Stimulated activated CD8-positive, alpha-beta memory T cell treated with anti-CD3 and anti-CD28 coated beads, Interleukin-7, amount 100 ng/mL, for 48 hours (primary cell): Measurements from ENCODE around the gene CYSRT1.

Experiments
- DNase-seq, 2 donors: peaks; one replicate each; pipeline ENCODE4 v3.0.0-alpha.2; 2020; ENCODE audit warnings: low read depth in 1 of 2; ENCODE audit errors: extremely low read depth in 1 of 2

Gene CYSRT1

DNA sequence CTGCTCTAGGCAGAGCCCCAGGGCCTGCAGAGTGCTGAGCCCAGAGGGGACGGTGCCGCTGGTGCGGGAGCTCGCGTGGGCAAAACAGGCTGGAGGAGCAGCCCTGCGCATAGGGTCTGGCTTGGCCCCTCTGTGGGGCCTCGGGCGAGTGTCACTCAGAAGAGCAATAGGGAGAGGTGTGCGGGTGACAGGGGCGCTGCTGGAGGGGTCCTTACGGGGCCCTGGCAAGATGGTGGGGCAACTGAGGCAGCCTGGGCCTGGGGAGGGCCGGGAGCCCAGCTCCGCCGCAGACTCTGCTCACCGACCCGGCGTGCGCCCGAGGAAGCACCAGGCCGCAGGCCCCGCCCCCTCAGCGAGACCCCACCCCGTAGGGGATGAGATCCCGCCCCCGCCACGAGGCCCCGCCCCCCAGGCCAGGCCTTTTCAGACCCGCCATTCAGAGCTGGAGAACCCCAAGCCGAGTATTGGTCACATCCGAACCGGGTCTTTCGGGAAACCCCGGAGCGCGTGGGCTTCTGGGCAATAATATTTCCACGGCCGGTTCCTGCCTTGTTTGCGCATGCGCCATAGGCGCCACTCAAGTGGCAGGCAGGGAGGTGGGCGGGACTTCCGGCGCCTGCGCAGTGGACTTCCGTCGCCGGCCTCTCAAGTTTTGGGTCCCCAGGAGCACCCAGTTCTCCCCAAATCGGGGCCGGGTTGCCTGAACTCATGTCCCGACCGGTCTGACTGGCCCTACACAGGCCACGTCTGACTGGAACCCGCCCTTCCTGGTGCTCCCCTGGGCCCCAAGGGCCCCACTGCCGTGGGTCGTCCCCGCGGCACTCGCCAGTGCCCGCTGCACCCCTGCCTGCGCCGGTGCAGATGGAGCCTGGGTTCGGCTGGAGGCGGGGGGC is 1.6 kb upstream of the CYSRT1 start:
- peak; percentile 97 to 98 for DNase-seq

DNA sequence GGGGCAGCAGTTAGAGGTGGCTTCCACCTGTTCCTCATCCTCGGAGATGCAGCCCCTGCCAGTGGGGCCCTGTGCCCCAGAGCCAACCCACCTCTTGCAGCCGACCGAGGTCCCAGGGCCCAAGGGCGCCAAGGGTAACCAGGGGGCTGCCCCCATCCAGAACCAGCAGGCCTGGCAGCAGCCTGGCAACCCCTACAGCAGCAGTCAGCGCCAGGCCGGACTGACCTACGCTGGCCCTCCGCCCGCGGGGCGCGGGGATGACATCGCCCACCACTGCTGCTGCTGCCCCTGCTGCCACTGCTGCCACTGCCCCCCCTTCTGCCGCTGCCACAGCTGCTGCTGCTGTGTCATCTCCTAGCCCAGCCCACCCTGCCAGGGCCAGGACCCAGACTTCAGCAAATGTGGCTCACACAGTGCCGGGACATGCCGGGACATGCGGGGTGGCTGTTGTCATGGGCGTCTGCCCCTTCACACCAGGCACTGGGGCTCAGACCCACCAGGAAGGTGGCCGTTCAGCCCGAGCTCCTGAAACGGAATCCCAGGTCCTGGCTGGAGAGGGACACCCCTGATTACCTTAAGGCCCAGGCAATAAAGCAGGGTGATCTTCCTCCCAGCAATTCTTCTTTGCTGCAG is 841 bp downstream of the CYSRT1 start:
- no peak for DNase-seq

GRCh38 chr9:137226338-137227053 is 1.5 kb downstream of the CYSRT1 start:
- DNase-seq: no peak

DNA sequence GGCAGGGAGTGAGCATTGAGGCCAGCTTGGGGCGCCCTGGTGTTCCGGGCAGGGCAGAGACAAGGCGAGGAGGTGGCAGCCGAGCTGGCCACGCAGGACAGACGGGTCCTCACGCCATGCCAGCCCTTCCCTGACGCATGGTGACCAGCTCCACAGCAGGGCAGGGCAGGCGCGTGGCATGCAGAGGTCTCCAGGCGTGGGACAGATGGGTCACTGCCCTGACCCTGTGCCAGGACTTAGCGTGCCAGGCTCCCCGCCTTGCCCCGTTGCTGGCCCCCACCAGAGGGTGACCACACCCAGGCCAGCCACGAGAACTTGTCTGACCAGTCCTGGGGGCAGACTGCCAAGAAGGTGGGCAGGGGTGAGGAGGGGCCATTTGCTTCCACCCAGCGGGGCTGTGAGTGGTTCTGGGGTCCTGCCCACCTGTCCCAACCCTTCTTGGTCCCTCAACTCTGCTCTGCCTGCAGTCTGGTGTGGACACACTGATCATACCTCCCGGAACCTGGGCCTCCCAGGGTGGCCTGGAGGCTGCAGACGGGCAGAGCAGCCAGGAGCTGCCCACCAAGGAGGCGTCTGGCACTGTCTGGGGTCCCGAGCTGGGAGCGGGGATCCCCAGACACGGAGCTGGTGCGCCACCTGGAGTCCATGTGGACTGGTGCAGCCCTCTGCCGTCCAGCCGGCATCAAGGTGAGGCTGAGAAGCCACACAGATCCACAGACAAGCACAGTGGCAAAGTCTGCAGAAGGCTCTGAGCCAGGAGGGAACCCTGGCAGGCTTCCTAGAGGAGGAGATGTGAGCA is 2.3 kb downstream of the CYSRT1 start, which contains the start of gene RNF224:
Gene RNF224, plus strand, starts transcription at position 449 of the 799 bp plus-strand sequence. CDS start 834 bp downstream, outside the sequence.
- peak; percentile 61 to 76 for DNase-seq

DNA sequence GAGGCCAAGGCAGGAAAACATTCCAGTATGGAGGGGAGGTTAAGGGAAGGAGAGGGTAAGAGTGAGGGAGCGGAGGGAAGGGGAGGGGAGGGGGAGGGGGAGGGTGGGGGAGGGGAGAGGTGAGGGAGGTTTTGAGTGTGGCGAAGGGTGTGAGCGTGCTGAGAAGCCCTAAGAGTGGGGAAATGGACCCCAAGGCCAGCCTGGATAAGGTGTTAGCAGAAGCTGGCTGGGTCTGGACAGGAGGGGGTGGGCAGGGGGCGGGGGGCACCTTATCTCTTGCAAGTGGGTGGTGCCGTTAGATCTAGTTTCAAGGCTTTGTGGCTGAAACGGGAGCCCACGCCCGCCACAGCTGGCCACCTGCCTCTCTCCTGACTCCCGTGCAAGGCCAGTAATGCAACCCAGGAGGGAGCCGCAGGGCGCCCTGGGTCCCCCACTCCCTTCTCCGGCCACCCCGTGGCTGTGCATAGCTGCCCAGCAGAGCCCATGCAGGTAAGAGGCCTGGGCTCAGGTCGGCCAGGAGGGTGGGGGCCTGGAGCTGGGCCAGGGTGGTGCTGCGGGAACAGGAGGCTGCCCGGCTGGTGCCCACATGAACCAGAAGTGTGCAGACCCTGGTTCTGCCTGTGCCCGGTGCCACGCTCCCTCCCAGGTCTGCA is 3.0 kb downstream of the CYSRT1 start:
- DNase-seq: no peak

- no peak for DNase-seq
These were observed 3.6 kb downstream of the CYSRT1 start for GRCh38 chr9:137228506-137228967.

GRCh38 chr9:137228968-137229896 is 4.3 kb downstream of the CYSRT1 start:
- no peak for DNase-seq

- no peak for DNase-seq
These were observed 5.1 kb downstream of the CYSRT1 start for GRCh38 chr9:137229903-137230704.

- no peak for DNase-seq
These were observed 5.9 kb downstream of the CYSRT1 start, which contains the start of gene SLC34A3 for GRCh38 chr9:137230705-137231371. TSS of gene SLC34A3 (plus strand) at chr9:137230901. CDS start at chr9:137231703, 802 bp downstream.

GRCh38 chr9:137231372-137232039 is 6.5 kb downstream of the CYSRT1 start:
- no peak for DNase-seq

- no peak for DNase-seq
These were observed 7.1 kb downstream of the CYSRT1 start for GRCh38 chr9:137232101-137232500.

DNA sequence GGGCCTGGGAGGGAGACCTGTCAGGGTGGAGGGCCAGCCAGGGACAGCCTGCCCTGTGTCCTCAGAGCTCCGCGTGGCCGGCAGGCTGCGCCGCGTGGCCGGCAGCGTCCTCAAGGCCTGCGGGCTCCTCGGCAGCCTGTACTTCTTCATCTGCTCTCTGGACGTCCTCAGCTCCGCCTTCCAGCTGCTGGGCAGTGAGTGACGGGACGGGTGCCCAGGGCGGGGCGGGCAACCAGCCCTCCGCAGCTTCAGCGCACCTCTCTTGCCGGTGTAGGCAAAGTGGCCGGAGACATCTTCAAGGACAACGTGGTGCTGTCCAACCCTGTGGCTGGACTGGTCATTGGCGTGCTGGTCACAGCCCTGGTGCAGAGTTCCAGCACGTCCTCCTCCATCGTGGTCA is 7.5 kb downstream of the CYSRT1 start:
- no peak for DNase-seq

GRCh38 chr9:137233143-137233980 is 8.4 kb downstream of the CYSRT1 start:
- DNase-seq: no peak

DNA sequence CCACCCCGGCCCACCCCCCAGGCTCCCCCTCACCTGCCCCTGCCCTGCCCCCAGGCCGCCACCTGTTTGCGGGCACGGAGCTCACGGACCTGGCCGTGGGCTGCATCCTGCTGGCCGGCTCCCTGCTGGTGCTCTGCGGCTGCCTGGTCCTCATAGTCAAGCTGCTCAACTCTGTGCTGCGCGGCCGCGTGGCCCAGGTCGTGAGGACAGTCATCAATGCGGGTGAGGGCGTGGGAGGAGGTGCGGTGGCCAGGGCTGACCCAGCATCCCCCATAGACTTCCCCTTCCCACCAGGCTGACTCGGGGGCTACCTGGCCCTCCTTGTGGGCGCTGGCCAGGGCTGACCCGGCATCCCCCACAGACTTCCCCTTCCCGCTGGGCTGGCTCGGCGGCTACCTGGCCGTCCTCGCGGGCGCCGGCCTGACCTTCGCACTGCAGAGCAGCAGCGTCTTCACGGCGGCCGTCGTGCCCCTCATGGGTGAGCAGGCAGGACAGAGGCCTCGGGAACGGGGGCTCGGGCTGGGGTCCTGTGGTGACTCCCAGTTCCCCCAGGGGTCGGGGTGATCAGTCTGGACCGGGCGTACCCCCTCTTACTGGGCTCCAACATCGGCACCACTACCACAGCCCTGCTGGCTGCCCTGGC is 9.2 kb downstream of the CYSRT1 start:
- no peak for DNase-seq

- no peak for DNase-seq
These were observed 9.9 kb downstream of the CYSRT1 start for GRCh38 chr9:137234758-137235423.
